GM18517 (cell line): ENCODE results near the gene NMT1.
A peak's percentile ranks its signal among the peaks of the same experiment; 100 is the strongest.

ENCODE experiments used
- ATAC-seq: cut with Tn5 transposase; IDR thresholded peaks from one replicate; pipeline ENCODE4 v1.9.1; 2021; ENCODE audit warnings: mild to moderate bottlenecking, moderate library complexity; ENCODE audit not compliant: unreplicated experiment

The NMT1 gene

DNA sequence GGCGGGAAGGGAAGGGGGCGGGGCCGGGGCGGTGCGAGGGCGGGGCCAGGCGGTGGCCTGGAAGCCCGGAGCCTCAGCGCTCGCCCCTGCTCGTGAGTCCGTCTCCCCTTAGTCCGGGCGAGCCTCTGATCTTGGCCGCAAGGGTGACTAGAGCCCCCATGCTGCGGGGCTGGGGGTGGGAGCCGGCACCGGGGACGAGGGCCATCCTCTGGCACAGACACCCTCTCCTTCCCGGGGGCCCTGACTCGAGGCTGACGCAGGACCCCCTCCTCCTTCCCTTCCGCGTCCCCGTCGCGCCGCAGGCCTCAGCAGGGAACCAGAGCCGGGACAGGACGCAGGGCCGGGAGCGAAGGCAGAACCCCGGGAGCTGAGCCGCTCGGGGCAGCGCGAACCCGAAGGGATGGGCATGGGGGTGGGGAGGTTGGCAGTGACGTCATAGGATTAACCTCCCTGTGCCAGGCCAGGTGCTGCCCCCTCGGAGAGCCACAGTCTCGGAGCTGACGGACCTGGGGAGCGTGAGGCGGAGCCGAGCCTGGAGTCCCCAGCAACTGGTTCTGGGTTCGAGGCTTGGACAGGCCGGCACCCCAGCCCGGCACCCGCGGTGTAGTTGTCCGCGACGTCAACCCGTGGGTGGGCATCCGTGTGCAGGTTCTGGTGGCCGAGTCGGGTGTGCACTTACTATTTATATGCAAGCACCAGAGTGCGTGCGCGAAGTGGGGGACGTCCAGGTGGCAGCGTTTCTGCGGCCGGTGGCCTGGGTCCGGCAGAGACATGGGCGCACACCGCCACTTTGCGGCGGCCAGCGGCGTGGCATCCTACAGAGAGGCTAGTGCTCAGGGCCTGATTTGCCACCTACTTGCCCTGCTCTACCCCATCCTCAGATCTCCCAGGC, 71.7 kb downstream of the NMT1 start:
- no peak for ATAC-seq

DNA sequence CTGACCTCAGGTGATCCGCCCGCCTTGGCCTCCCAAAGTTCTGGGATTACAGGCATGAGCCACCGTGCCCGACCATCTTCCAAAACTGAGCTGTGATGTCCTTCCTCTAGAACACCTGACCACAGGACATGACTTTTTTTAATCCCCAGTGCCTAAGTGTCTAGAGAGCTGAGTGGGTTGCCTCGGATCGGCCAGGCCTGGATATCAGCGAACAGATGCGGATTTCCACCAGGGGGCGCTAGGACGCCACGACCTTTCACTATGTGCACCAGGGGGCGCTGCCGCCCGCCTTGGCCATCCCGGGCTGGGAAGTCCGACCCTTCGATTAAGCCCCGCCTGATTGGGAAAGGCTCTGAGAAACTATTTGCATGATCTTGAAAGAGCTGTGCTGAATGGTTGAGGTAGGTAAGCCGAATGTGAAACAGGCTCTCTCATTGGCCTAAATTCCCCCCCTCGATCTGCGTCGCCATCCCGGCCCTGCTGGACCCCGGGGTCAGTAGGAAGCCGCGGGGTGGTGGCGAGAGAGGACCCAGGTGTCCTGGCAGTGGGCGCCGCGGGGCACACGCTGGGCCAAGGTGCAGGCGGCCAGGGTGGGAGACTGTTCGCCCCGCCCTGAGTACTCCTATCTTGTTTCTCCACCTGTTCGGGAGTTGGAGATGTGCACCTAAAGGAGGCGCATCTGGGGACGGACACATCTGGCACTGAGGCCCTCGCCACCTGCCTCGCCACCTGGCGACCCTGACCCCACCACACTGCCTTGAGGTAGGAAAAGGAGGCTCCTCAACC, 74.3 kb downstream of the NMT1 start, which contains the start of gene ACBD4:
ACBD4 (plus strand) TSS at position 496 of the 786 bp plus-strand sequence. CDS start 458 bp downstream, outside the sequence.
- ATAC-seq: peak; percentile 90

DNA sequence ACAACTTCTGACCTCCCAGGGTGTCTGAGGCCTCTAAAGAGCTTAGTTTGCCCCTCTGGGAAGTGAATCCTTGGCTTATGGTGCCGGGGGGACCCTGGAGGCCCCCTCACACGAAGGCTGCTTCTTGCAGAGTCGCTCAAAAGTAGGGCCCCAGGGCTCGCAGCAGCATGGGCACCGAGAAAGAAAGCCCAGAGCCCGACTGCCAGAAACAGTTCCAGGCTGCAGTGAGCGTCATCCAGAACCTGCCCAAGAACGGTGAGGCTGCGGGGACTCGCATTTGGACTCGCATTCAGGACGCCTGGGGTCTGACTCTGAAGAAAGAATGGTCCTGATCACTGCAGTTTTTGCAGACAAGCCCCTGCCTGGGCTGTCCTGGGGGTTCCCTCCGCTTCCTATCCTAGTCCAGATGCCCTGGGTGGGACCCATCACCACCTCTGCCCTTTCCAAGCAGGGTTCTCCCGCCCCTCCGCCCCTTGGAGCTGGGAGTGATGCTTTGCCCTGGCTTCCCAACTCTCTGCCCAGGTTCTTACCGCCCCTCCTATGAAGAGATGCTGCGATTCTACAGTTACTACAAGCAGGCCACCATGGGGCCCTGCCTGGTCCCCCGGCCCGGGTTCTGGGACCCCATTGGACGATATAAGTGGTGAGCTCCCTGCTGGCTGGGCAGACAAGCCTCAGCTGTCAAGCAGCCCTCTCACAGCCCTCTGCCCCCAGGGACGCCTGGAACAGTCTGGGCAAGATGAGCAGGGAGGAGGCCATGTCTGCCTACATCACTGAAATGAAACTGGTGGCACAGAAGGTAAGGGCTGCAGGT, 75.1 kb downstream of the NMT1 start:
- ATAC-seq: no peak

GRCh38 chr17:45136846-45137560, 75.9 kb downstream of the NMT1 start:
- ATAC-seq: no peak

GRCh38 chr17:45137561-45138305, 76.6 kb downstream of the NMT1 start:
- no peak for ATAC-seq

- ATAC-seq: no peak
Measured at GRCh38 chr17:45138911-45139532, 77.9 kb downstream of the NMT1 start.

DNA sequence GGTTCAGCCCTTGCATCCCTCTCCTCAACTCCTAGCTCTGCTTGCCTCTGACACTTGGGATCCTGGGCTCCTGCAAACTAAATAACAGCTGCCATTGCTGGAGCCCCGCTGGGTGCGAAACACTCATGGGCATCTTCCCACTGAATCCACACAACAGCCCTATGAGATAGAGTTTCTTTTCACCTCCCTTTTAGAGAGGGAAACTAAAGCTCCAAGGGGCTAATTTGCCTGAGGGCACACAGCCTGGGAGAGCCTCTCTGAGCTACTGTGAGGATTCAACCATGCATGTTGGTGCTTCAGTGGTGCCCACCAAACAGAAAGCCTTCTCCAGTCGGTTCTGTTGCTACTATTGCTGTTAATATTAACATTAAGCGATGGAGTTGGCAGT, 78.4 kb downstream of the NMT1 start:
- ATAC-seq: no peak

DNA sequence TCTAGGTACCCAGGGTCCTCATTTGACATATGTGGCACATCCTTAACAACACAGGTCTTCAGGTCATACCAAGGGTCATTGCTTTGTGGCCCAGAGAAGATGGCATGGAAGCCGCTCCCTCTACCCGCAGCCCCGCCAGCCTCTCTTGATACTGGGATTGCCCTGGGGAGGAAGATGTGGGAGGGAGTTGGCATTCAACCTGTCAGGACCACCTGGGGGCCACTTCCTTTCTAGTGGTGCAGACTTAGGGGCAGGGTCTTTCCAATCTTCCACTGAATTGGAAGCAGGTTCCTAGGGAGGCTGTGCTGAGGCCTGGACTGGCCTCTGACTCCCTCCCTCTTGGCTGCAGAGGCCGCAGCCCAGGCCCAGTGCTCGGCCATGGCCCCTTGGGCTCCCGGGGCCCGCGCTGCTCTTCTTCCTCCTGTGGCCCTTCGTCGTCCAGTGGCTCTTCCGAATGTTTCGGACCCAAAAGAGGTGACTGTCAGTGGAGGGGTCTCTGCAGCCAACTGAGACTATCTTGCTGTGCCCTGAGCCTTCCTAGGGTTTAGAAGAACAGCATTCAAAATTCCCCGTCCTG, 82.1 kb downstream of the NMT1 start:
- ATAC-seq: no peak

DNA sequence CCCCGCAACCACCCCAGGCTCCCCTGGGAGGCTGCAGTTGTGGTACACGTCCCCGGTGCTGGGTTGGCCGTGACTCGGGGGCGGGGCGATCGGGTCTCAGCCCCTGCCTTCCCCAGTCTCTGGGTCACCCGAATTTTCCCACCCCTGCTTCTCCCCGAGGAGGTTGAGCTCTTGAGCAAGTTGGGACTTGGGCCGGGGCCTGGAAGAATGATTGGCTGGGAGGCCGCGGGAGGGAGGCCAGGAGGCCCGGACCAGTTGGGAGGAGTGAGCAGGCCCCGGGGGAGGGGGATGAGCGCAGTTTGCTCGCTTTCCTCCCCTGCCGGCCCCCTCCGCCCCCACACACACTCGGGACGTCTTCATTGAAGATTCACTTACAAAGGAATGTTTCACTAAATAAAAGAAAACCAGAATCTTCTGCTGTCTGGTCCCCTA, 82.7 kb downstream of the NMT1 start:
- no peak for ATAC-seq

- no peak for ATAC-seq
Measured at GRCh38 chr17:45144199-45145034, 83.3 kb downstream of the NMT1 start.

DNA sequence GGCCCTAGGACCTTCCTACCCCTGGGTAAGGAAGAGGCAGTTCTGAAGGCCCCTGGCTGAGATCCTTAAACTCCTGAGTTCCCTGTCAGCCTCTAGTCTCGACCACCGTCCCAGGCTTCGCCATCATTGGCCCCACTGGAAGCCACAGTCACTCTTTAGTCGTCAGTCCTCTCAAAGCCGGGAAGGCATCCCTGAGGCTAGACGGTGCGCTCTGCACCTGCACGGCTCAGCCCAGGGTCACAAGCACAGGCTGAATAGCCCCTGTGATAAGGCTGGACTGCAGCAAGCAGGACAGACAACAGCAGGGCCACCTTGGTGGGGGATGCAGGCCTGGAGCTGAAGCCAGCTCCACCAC, 83.9 kb downstream of the NMT1 start:
- ATAC-seq: no peak

DNA sequence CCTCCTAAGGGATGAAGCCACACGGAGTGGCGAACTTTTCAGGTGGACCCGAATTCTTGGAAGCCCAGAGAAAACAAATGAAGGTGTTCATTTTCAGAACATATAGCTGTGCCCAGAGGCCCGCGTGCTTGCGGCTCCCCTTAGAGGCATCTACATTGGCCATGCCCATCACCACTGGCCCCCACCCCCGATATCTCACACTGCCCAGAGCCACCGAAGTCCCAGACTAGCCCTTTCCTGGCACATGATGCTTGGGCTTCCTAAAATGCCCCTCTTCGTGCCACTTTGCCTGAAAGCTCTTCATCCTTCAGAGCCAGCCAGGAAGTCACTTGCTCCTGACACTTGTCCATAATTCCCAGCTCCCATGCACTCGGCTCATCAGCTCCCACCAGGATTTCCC, 85.0 kb downstream of the NMT1 start:
- ATAC-seq: no peak

GRCh38 chr17:45146592-45146889, 85.4 kb downstream of the NMT1 start:
- no peak for ATAC-seq

DNA sequence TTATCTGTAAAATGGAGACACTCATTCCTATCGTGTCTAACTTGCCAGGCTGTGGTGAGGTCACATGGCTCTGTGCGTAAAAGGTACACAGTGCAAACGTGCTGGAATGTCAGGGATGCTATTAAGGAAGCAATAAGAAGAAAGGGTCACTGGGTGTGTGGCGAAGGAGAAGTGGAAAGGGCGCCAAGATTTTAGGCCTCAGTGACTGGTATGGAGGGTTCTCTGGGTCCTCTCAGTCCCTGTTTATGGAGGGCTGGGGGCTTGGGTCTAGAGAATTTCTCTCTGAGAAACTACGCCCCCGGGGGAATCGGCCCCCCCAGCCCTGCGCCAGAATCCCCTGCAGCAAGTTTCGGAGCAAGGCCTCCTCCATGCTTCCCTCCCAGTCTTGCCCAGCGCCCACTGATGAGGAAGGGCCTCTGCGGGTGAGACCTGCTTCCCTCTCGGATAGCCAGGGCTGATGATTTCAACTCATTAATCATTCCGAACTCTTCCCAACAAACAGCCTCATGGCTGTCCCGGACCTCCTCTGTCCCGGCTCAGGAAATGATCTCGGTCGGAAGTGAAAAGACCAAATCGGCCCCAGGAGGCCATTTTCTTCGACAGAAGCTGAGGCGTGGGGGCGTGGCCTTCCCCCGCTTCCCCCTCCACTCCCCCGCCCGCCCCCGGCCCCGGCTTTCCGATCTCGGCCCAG, 85.9 kb downstream of the NMT1 start:
- ATAC-seq: peak; percentile 0

DNA sequence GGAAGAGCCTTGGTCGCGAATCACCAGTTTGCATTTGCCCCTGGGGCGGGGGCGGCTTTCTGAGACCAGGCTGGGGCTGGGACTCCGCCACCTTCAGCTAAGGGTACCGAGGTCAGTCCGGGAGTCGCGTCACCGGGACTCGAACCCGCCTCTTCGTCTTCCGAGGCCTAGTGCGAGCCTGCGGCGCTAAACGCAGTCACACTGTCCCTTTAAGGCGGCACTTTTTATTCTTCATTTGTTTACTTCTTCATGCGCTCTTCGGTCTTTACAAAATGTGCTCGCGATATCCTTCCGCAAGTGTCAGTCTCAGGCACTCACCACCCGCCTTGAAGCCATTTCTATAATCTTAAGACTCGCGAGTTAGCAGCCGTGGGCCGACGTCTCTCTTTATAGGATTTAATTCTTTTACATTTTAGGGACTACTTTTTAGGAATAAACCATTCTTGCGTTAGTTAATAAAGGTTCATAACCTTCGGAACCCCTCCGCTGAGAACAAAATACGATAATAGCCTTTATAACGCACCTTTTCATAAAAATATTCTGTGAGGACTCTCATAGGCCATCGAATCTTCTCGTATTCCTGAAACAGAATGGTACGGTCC, 86.6 kb downstream of the NMT1 start:
- ATAC-seq: peak; percentile 31

DNA sequence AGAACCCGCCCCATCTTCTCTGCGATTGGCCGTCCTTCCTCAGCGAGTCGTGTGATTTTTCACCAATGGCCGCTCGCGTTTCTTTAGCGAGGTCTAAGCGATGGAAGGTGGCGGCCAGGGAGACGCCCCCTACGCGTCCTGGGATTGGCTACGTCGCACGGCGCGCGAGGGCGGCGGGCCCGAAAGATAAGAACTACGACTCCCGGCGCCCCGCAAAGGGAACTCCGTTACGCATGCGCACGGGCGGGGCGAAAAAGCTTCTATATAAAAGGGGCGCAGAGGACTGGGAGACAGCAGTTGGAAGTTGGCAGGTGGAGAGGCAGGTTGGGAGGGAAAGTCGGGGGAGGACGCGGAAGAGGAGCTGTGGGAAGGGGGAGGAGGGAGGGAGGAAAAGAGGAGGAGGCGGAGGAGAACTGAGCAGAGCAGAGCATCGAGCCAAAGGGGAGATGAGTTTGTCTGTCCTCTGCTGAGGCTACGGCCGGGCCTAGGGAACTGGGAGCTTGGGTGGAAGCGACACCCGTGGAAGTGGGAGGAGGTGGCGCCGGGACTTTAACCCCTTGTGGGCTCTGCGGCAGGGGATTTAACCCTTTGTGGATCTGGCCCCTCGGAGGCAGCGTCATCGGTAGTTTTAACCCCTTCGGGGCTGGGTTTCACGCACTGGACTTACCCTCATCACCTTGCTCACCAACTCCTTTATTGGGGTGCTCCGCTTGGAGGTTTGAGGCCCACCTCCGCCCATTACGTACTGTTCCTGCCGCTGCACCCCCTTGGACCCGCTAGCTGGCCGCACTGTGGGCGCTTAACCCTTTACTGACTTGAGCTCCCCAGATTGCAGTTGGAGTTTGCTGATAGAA, 87.3 kb downstream of the NMT1 start, which contains the start of gene HEXIM1:
HEXIM1 (plus strand) TSS at position 293 of the 854 bp plus-strand sequence. CDS start 716 bp downstream, outside the sequence.
- peak; percentile 54 for ATAC-seq
